ENCODE data around the gene ELOVL1. TPM values are rescaled to one million over a fixed set of nuclear protein-coding genes. Genes with fewer than 3 reads are reported as not detected.

Gene ELOVL1
- total RNA-seq, 2 experiments from 2014 or later, result 45.4 to 49.2 TPM

DNA sequence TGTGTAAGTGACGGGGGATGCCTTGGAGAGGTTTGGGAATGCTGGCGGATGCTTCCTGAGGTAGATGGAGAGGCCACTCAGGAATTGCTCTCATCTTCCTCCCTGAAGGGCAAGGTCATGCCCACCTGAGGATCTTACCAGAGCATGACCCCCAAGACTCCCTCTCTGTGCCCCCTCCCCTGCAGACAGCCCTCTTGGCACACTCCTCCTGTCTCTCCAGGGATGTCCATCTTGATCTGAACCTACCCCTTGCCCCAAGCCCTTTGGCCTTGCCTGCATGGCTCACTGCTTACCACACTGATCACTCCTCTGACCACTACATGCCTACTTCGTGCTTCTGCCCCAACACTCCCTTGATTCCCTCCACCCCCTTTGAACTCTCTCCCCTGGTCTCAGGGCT, 48.0 kb downstream of the ELOVL1 start:
- CTCF ChIA-PET, result no interaction called here
- Mint-ChIP-seq H3K9me3 (peaks cover 6% of the 10 kb centered on the region), H3K4me1 (ENCODE audit: low read depth) (peaks cover 4% of the 10 kb centered on the region), H3K27ac (no peak overlapping the region), H3K4me3 (no peak overlapping the region), H3K27me3 (no peaks in the 10 kb centered on the region), H3K36me3 (ENCODE audit: low read depth) (no peaks in the 10 kb centered on the region)
- no peak for ATAC-seq
- TF ChIP-seq, protein P1, sequence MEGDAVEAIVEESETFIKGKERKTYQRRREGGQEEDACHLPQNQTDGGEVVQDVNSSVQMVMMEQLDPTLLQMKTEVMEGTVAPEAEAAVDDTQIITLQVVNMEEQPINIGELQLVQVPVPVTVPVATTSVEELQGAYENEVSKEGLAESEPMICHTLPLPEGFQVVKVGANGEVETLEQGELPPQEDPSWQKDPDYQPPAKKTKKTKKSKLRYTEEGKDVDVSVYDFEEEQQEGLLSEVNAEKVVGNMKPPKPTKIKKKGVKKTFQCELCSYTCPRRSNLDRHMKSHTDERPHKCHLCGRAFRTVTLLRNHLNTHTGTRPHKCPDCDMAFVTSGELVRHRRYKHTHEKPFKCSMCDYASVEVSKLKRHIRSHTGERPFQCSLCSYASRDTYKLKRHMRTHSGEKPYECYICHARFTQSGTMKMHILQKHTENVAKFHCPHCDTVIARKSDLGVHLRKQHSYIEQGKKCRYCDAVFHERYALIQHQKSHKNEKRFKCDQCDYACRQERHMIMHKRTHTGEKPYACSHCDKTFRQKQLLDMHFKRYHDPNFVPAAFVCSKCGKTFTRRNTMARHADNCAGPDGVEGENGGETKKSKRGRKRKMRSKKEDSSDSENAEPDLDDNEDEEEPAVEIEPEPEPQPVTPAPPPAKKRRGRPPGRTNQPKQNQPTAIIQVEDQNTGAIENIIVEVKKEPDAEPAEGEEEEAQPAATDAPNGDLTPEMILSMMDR (IDR thresholded peaks at IDR 0.05), result no peak
- intact Hi-C loops (cut with micrococcal nuclease), result no loop called here
- POLR2A ChIA-PET, result no interaction called here
- DNase-seq, result no peak

DNA sequence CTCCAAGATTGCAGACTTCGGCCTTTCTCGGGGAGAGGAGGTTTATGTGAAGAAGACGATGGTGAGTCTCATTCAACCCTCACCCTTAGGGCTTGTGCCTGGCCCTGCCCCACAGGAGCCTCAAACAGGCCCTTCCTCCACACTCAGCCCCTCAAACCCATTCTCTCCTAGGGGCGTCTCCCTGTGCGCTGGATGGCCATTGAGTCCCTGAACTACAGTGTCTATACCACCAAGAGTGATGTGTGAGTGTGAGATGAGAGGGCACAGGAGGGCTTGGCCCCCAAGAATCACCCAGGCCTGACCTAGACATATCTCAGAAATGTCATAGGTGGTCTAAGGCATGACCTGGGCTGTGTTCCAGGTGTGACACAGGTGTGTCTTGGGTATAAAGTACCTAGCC, 48.5 kb downstream of the ELOVL1 start:
- ATAC-seq, result no peak
- ChIA-PET POLR2A (no interaction called here), CTCF (no interaction called here)
- intact Hi-C loops (cut with micrococcal nuclease), result no loop called here
- no peak overlapping the region for H3K4me3 Mint-ChIP-seq
- TF ChIP-seq, protein P1 (IDR thresholded peaks at IDR 0.05), result no peak
- H3K9me3 Mint-ChIP-seq, result peaks cover 2% of the 10 kb centered on the region
- no peaks in the 10 kb centered on the region for H3K36me3 Mint-ChIP-seq (ENCODE audit: low read depth)
- H3K27ac Mint-ChIP-seq, result no peak overlapping the region
- H3K27me3 Mint-ChIP-seq, result no peaks in the 10 kb centered on the region
- DNase-seq, result no peak
- peaks cover 4% of the 10 kb centered on the region for H3K4me1 Mint-ChIP-seq (ENCODE audit: low read depth)

DNA sequence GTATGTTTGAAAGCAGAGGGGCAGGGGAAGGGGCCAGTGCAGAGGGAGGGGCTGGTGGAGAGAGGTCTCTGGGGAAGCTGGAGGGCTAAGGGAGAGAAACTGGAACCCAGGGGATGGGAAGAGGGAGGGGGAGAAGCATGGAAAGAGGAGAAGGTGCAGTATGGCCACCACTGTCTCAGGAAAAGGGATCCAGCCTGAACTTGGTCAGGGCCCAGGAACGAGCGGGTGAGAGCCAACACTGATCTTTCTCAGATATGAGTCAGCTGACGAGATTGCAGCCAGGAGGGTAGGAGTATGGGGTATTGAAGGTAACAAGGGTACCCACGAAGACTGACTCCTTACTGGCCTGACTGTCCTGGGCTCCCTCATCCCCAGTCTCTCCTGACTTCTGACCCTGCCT, 49.0 kb downstream of the ELOVL1 start:
- CTCF ChIA-PET, result no interaction called here
- no peaks in the 10 kb centered on the region for H3K27me3 Mint-ChIP-seq
- no peak overlapping the region for H3K4me3 Mint-ChIP-seq
- no peak overlapping the region for H3K27ac Mint-ChIP-seq
- TF ChIP-seq, protein P1 (IDR thresholded peaks at IDR 0.05), result no peak
- POLR2A ChIA-PET, result no interaction called here
- peaks cover 4% of the 10 kb centered on the region for H3K4me1 Mint-ChIP-seq (ENCODE audit: low read depth)
- DNase-seq, result no peak
- ATAC-seq, result no peak
- no peaks in the 10 kb centered on the region for H3K36me3 Mint-ChIP-seq (ENCODE audit: low read depth)
- intact Hi-C loops (cut with micrococcal nuclease), result no loop called here
- H3K9me3 Mint-ChIP-seq, result no peaks in the 10 kb centered on the region

DNA sequence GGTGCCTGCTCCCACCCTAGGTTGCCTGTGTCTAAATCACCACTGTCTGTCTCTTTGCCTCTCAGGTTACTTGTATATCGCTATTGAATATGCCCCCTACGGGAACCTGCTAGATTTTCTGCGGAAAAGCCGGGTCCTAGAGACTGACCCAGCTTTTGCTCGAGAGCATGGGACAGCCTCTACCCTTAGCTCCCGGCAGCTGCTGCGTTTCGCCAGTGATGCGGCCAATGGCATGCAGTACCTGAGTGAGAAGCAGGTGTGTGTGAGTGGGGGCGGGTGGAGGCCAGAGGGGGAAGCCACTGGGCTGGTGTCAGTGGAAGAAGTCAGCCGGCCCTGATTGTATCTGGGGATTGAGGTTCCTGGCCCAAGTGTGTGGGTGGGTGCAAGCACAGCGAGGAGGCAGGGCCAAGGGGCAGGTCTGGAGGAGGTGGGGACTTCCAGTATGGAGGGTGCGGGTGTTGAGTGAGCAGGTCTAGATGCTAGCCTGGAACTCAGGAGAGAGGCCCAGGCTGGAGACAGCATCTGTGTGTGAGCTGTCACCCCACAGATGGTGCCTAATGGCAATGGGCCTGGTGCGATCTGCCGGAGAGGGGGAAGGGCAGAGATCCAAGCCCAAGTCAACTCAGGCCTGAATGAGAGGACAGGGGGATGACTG, 49.9 kb downstream of the ELOVL1 start:
- intact Hi-C loops (cut with micrococcal nuclease), result no loop called here
- CTCF ChIA-PET, result no interaction called here
- H3K4me3 Mint-ChIP-seq, result no peak overlapping the region
- POLR2A ChIA-PET, result no interaction called here
- ATAC-seq (peak; percentile 24), DNase-seq (peak; percentile 18)
- peaks cover 4% of the 10 kb centered on the region for H3K4me1 Mint-ChIP-seq (ENCODE audit: low read depth)
- no peaks in the 10 kb centered on the region for H3K36me3 Mint-ChIP-seq (ENCODE audit: low read depth)
- no peaks in the 10 kb centered on the region for H3K9me3 Mint-ChIP-seq
- TF ChIP-seq, protein P1 (IDR thresholded peaks at IDR 0.05), result no peak
- no peak overlapping the region for H3K27ac Mint-ChIP-seq
- no peaks in the 10 kb centered on the region for H3K27me3 Mint-ChIP-seq

DNA sequence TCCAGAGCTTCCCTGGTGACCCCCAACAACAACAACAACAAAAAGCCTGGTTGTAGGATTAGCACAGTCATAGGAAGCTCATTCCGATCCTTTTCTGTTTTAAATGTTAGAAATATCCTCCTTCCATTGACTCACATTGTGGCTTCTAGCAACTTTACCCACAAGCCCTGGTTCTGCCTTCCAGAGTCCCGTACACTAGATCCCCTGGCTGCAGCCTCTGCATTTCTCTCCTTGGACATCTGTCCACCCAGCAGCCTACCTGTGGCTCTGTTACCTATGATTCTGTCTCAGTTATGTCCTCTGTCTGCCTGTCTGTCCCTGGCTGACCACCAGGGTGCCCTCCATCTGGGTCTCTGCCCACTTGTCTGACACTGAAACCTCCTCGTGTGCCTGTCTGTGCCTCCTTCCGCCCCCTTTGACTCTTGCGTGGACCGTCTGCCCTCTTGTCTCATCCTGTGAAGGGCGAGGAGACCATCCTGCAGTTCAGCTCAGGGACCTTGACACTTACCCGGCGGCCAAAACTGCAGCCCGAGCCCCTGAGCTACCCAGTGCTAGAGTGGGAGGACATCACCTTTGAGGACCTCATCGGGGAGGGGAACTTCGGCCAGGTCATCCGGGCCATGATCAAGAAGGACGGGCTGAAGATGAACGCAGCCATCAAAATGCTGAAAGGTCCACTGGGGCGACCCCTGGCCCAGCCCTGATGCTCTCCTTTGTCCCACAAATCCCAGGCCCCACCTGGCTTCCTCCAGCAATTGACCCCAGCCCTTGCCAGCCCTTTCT, 50.9 kb downstream of the ELOVL1 start:
- CTCF ChIA-PET, result no interaction called here
- Mint-ChIP-seq H3K27me3 (no peaks in the 10 kb centered on the region), H3K4me1 (ENCODE audit: low read depth) (peaks cover 4% of the 10 kb centered on the region), H3K4me3 (no peak overlapping the region), H3K9me3 (no peaks in the 10 kb centered on the region), H3K36me3 (ENCODE audit: low read depth) (no peaks in the 10 kb centered on the region), H3K27ac (no peak overlapping the region)
- intact Hi-C loops (cut with micrococcal nuclease), result no loop called here
- TF ChIP-seq, protein P1 (IDR thresholded peaks at IDR 0.05), result no peak
- ATAC-seq (no peak), DNase-seq (no peak)
- POLR2A ChIA-PET, result no interaction called here
